GM12801 (cell line): ENCODE data around the gene PLA2G4F.

ENCODE experiments used
- TF ChIP-seq, protein P1 (sequence below): IDR thresholded peaks from one replicate; pipeline ENCODE4 v1.5.1; 2011; ENCODE audit warnings: control low read depth; ENCODE audit not compliant: insufficient read length; ENCODE audit errors: extremely low read depth

Gene PLA2G4F

DNA sequence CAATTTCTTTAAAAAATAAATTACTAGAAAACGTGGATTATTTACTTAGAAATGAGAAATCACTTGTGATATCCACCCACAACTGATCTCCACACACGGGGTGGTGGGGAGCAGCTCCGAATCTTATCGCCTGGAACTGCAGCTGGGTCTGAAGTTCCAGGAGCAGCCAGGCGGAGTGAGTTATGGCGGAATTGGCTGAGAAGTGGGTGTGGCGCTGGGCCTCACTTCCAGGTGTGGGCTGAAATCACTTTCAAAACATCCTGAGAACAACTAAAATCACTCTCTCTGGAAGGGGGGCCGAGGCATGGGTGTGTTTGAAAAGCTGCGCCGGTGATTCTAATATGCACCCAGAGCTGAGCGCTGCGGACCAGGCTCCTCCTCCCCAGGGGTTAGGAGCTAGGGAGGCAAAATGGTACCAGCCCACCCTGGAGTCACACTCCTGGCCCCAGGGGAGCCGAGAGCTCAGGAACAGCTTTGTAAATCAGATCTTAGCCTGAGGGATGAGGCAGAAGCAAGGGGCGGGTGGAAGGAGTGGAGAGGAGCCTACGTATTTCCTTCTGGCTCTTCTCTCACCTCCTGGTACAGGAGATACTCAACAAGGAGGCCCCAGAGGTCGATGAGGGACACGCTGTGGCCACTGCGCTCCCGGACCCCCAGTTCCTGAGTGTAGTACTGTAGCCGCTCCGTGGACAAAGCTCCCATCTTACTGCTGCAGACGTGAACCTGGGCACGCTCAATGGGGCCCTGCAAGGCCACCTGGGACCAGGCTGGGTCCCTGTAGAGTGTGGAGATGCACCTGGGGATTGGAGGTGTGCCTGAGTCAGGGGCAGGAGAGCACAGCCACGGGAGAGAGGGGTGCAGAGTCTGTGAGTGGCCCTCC lies 9.6 kb downstream of the PLA2G4F start:
- TF ChIP-seq, protein P1, sequence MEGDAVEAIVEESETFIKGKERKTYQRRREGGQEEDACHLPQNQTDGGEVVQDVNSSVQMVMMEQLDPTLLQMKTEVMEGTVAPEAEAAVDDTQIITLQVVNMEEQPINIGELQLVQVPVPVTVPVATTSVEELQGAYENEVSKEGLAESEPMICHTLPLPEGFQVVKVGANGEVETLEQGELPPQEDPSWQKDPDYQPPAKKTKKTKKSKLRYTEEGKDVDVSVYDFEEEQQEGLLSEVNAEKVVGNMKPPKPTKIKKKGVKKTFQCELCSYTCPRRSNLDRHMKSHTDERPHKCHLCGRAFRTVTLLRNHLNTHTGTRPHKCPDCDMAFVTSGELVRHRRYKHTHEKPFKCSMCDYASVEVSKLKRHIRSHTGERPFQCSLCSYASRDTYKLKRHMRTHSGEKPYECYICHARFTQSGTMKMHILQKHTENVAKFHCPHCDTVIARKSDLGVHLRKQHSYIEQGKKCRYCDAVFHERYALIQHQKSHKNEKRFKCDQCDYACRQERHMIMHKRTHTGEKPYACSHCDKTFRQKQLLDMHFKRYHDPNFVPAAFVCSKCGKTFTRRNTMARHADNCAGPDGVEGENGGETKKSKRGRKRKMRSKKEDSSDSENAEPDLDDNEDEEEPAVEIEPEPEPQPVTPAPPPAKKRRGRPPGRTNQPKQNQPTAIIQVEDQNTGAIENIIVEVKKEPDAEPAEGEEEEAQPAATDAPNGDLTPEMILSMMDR = no peak

- TF ChIP-seq, protein P1 = no peak
Observed at GRCh38 chr15:42145546-42146455, 10.6 kb downstream of the PLA2G4F start.

- TF ChIP-seq, protein P1 = no peak
Observed at GRCh38 chr15:42144841-42145375, 11.5 kb downstream of the PLA2G4F start.

DNA sequence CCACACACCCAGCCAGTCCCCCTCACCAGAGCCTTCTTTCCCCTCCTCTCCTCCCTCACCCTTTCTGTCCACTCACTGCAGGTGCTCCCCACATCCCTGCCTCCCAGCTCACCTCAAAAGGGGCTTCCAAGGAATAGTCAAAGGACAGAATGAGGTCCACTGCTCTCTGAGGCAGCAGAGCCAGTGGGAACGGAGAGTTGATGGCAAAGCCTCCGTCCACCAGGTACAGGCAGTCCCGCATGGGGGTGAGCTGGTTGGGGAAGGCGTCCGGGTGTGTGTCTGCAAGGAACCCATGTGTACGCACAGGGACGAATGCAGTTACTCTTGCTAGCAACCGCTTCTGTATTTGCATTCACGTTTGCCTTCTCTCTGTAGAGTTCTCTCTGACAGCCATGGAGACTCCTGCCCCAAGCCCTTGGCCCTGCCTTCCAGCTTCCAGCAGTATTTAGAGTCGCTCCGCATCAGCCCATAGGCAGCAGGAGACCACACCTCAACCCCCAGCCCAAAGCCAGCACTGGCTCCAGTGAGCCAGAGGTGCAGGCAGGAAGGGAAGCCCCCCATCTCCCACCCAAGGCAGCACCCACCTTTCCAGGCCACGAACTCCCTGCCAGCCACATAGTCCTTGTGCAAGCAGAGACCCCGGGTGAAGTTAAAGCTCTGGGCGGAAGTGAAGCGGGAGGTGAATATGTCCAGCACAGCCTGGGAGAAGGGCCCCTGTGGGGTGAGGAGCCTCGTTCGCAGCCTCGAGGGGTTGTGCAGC lies 12.4 kb downstream of the PLA2G4F start:
- TF ChIP-seq, protein P1 = no peak

DNA sequence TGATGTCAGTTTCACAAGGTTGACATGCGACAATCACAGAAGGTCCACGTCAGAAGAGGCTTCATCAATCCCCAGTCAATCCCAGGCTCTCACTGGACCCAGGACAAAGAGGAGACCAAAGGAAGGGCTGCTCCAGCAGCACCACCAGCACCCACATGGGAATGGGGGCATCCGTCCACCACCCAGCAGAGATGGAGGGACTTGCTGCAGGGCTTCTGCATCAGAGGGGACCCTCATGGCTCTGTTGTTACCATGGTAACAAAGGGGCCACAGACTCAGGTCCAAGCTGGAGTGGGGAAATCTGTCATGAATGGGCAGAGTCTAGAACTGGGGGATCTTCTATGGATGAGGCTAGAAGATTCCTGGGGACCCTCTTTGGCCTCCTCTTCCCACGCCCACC lies 13.1 kb downstream of the PLA2G4F start:
- TF ChIP-seq, protein P1 = no peak

- TF ChIP-seq, protein P1 = no peak
Observed at GRCh38 chr15:42141795-42142667, 14.4 kb downstream of the PLA2G4F start.
